ENCODE measurements around the gene ADGRL3.
"Not testable (repeated sequence)": the region's sequence is repeated elsewhere in the genome, so short reads cannot be mapped to it uniquely, and the experiment has no call there.

Gene ADGRL3

GRCh38 chr4:61763682-61764081 is 563.6 kb downstream of the ADGRL3 start:
- no peak for DNase-seq

- not testable (repeated sequence) for DNase-seq
Measured at GRCh38 chr4:61764090-61764489, 564.0 kb downstream of the ADGRL3 start.

GRCh38 chr4:61769444-61770167 is 569.5 kb downstream of the ADGRL3 start:
- DNase-seq = not testable (repeated sequence)

GRCh38 chr4:61770456-61770855 is 570.3 kb downstream of the ADGRL3 start:
- DNase-seq = no peak

- DNase-seq = no peak
Measured at GRCh38 chr4:61771056-61771455, 570.9 kb downstream of the ADGRL3 start.

- no peak for DNase-seq
Measured at GRCh38 chr4:61772126-61772525, 572.0 kb downstream of the ADGRL3 start.

GRCh38 chr4:61773655-61774245 is 573.6 kb downstream of the ADGRL3 start:
- DNase-seq = no peak

GRCh38 chr4:61782133-61782532 is 582.0 kb downstream of the ADGRL3 start:
- DNase-seq = no peak

- no peak for DNase-seq
Measured at GRCh38 chr4:61783050-61783449, 582.9 kb downstream of the ADGRL3 start.

- no peak for DNase-seq
Measured at GRCh38 chr4:61785761-61786160, 585.6 kb downstream of the ADGRL3 start.

- DNase-seq = no peak
Measured at GRCh38 chr4:61786211-61786610, 586.1 kb downstream of the ADGRL3 start.

GRCh38 chr4:61795998-61796397 is 595.9 kb downstream of the ADGRL3 start:
- DNase-seq = no peak

- no peak for DNase-seq
Measured at GRCh38 chr4:61799794-61800193, 599.7 kb downstream of the ADGRL3 start.

- DNase-seq = no peak
Measured at GRCh38 chr4:61805227-61805626, 605.1 kb downstream of the ADGRL3 start.

GRCh38 chr4:61805979-61806378 is 605.9 kb downstream of the ADGRL3 start:
- no peak for DNase-seq

GRCh38 chr4:61812171-61812570 is 612.0 kb downstream of the ADGRL3 start:
- DNase-seq = no peak

- no peak for DNase-seq
Measured at GRCh38 chr4:61817071-61817470, 616.9 kb downstream of the ADGRL3 start.

GRCh38 chr4:61820136-61820535 is 620.0 kb downstream of the ADGRL3 start:
- DNase-seq = no peak

GRCh38 chr4:61824454-61824853 is 624.3 kb downstream of the ADGRL3 start:
- no peak for DNase-seq

- no peak for DNase-seq
Measured at GRCh38 chr4:61827907-61828391, 627.8 kb downstream of the ADGRL3 start.

GRCh38 chr4:61828960-61829359 is 628.8 kb downstream of the ADGRL3 start:
- no peak for DNase-seq

- peak; percentile 29 for DNase-seq
Measured at GRCh38 chr4:61831987-61832386, 631.9 kb downstream of the ADGRL3 start.

GRCh38 chr4:61837395-61837794 is 637.3 kb downstream of the ADGRL3 start:
- DNase-seq = no peak

- DNase-seq = no peak
Measured at GRCh38 chr4:61838072-61838471, 637.9 kb downstream of the ADGRL3 start.

- DNase-seq = no peak
Measured at GRCh38 chr4:61841714-61842113, 641.6 kb downstream of the ADGRL3 start.

Measured in NCI-H1092 treated with DMSO at 0.1 percent for 48 hours (cell line).